ENCODE results near the gene RALGAPA2. TPM values are rescaled to one million over a fixed set of nuclear protein-coding genes. Genes with fewer than 3 reads are reported as not detected.

The RALGAPA2 gene
- total and polyA plus RNA-seq, 2 donors from 2014 or later: 5.9 to 66.7 TPM

- Histone ChIP-seq H3K27ac (ENCODE audit: low read depth in 2 of 2, low read length in 2 of 2) (no peak overlapping the region), H3K27me3 (ENCODE audit: control insufficient read depth, insufficient read depth, low read length) (peaks cover 54% of the 10 kb centered on the region), H3K4me3 (ENCODE audit: low read length in 3 of 3) (no peak overlapping the region), H3K9me3 (ENCODE audit: control insufficient read depth in 2 of 3, insufficient read depth in 1 of 3, low read length in 3 of 3) (no peaks in the 10 kb centered on the region), H3K9ac (ENCODE audit: low read length in 3 of 3) (no peak overlapping the region), H3K4me1 (ENCODE audit: control insufficient read depth in 2 of 3, insufficient read depth in 2 of 3, low read depth in 1 of 3, low read length in 3 of 3) (peaks cover 0 to 11% (median 0%) of the 10 kb centered on the region in 3 donors), H3K36me3 (ENCODE audit: control insufficient read depth in 2 of 3, insufficient read depth in 3 of 3, low read length in 3 of 3) (no peaks in the 10 kb centered on the region)
- intact Hi-C loops (cut with DNase I): no loop called here
- no peak for TF ChIP-seq CTCF (IDR thresholded peaks at IDR 0.05; ENCODE audit: borderline replicate concordance, extremely low read depth, insufficient read depth)
- FAIRE-seq: no peak
- no peak for DNase-seq
These were observed 346.8 kb downstream of the RALGAPA2 start for GRCh38 chr20:20365480-20366161.

- DNase-seq (peak in 1 of 5 donors; percentile 51), FAIRE-seq (no peak)
- Histone ChIP-seq H3K4me1 (ENCODE audit: control insufficient read depth in 2 of 3, insufficient read depth in 2 of 3, low read depth in 1 of 3, low read length in 3 of 3) (peaks cover 0 to 11% (median 0%) of the 10 kb centered on the region in 3 donors), H3K27me3 (ENCODE audit: control insufficient read depth, insufficient read depth, low read length) (peaks cover 53% of the 10 kb centered on the region), H3K9ac (ENCODE audit: low read length in 3 of 3) (no peak overlapping the region), H3K9me3 (ENCODE audit: control insufficient read depth in 2 of 3, insufficient read depth in 1 of 3, low read length in 3 of 3) (no peaks in the 10 kb centered on the region), H3K4me3 (ENCODE audit: low read length in 3 of 3) (no peak overlapping the region), H3K36me3 (ENCODE audit: control insufficient read depth in 2 of 3, insufficient read depth in 3 of 3, low read length in 3 of 3) (no peaks in the 10 kb centered on the region), H3K27ac (ENCODE audit: low read depth in 2 of 2, low read length in 2 of 2) (no peak overlapping the region)
- TF ChIP-seq CTCF (IDR thresholded peaks at IDR 0.05; ENCODE audit: borderline replicate concordance, extremely low read depth, insufficient read depth): no peak
- intact Hi-C loops (cut with DNase I): no loop called here
These were observed 347.6 kb downstream of the RALGAPA2 start for GRCh38 chr20:20364593-20365479.

- FAIRE-seq (no peak), DNase-seq (peak in 1 of 5 donors; percentile 54)
- no peak for TF ChIP-seq CTCF (IDR thresholded peaks at IDR 0.05; ENCODE audit: borderline replicate concordance, extremely low read depth, insufficient read depth)
- no peak overlapping the region for H3K4me3 ChIP-seq (ENCODE audit: low read length in 3 of 3)
- intact Hi-C loops (cut with DNase I): no loop called here
- peaks cover 0 to 6% (median 0%) of the 10 kb centered on the region in 3 donors for H3K4me1 ChIP-seq (ENCODE audit: control insufficient read depth in 2 of 3, insufficient read depth in 2 of 3, low read depth in 1 of 3, low read length in 3 of 3)
- H3K36me3 ChIP-seq (ENCODE audit: control insufficient read depth in 2 of 3, insufficient read depth in 3 of 3, low read length in 3 of 3): no peaks in the 10 kb centered on the region
- no peak overlapping the region for H3K9ac ChIP-seq (ENCODE audit: low read length in 3 of 3)
- no peaks in the 10 kb centered on the region for H3K9me3 ChIP-seq (ENCODE audit: control insufficient read depth in 2 of 3, insufficient read depth in 1 of 3, low read length in 3 of 3)
- no peak overlapping the region for H3K27ac ChIP-seq (ENCODE audit: low read depth in 2 of 2, low read length in 2 of 2)
- peaks cover 51% of the 10 kb centered on the region for H3K27me3 ChIP-seq (ENCODE audit: control insufficient read depth, insufficient read depth, low read length)
These were observed 348.4 kb downstream of the RALGAPA2 start for GRCh38 chr20:20363799-20364592.

All from kidney (tissue), 14 donors.